ENCODE results near the gene PCDHGA3.
"Not testable (repeated sequence)": the region's sequence is repeated elsewhere in the genome, so short reads cannot be mapped to it uniquely, and the experiment has no call there.

PCDHGA3 gene

DNA sequence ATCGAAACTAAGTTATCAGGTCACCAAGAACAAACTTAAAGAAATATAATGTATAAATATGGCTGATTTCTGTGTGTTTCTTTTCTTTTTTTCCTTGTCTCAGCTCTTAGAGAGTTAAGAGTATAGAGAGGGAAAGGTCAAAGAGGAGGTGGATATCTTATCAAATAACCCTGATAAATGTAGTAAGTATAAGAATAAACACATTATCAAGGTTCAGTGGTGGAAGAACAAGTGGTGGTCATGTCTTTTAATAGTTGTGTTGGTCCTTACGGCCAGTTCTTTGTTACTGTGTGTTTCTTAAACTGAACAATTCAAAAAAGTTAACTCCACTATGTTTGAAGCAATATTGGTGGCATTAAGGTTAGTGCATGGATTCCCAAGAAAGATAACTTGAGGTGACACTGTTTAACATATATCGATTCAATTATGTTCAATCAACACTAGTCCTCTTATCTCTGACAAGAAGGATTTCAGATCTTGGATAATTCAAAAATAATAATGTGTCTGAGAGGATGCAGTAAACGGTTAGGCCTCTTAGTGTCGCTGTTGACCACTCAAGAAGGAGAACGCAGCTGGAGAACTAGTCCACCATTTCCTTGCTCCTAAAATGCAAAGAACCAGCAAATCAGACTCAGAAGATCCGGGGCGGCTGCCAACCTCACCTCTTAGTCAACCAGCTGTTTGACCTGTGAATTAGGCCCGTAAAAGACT, at the start of gene PCDHGA3:
Gene PCDHGA3 (plus strand): TSS at position 588 of the 711 bp plus-strand sequence. CDS start 205 bp downstream, outside the sequence.
- no peak for DNase-seq

DNA sequence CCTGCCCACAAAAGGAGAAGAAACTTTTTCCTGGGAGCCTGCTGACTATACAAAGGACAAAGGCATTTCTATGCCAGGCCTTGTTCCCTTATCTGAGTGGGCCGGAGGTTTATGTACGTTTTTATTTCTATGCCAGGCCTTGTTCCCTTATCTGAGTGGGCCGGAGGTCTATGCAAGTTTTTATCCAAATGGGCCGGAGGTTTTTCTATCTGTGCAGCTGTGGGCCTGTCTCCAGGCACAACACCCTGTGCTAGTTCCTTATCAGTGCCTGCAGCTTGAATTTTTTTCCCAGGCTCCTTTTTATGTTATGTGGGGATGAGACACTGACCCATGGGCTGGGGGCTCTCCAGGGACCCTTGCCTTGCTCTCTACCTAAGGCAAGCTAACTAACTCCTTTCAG, 45.3 kb upstream of the PCDHGA3 start:
- no peak for DNase-seq

DNA sequence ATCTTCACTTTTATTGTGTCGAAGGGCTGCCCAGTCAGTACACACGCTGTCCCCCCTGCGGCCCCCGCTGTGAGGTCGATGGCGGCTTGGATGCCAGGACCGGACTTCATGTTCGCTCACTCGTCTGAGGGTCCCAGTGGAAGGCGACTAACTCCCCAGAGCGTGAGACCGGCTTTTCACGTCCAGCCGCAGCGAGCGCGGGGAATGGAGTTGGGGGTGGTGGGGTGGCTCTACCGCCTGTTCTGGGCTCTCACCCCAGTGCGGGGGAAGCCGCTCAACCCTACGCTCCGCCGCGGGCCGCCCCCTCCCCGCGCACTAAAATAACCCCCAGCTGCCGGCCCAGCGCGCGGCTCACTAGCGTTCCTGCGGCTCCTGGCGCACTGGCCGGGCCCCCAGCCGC, 39.9 kb upstream of the PCDHGA3 start, which contains the start of gene SLC25A2:
Gene SLC25A2 (minus strand): TSS at position 294 of the 400 bp plus-strand sequence. CDS start 184 bp downstream, at position 110.
- no peak for DNase-seq

DNA sequence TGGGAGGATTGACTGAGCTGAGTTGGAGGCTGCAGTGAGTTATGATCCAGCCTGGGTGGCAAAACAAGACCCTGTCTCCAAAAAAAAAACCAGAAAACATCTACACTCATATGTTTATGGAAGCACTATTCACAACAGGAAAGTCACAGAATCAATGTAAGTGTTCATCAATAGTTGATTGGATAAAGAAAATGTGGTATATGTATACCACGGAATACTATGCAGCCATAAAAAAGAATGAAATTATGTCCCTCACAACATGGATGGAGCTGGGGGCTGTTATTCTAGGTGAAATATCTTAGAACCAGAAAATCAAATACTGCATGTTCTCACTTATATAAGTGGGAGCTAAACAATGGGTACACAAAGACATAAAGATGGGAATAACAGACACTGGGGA, 37.0 kb upstream of the PCDHGA3 start:
- DNase-seq: no peak

DNA sequence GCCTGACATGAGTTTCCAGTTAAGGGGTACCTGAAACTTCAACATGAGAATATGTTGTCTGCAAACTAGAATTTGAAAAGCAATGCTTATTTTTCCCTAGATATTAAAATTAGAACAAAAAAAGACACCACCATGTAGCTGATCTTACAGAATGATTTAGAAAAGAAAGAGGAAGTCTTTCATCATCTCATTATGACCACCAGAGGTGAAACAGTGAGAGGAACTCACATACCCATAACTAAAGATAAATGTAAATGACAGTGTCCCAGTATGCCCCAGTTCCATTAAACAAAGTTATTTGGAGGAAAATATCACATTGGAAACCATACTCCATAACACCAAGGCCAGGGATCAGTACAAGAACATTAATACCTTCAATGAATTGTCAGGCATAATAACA, 29.9 kb upstream of the PCDHGA3 start:
- no peak for DNase-seq

DNA sequence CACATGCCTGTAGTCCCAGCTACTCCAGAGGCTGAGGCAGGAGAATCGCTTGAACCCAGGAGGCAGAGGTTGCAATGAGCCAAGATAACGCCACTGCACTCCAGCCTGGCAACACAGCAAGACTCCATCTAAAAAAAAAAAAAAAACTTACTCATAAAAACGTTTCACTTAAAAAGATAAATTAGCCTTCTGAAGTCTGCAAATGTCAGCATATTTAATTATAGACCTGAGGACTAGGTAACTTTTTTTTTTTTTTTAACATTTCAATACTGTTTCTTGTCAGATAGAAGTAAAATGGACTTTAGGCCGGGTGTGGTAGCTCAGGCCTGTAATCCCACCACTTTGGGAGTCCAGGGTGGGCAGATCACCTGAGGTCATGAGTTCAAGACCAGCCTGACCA, 26.7 kb upstream of the PCDHGA3 start:
- DNase-seq: not testable (repeated sequence)

DNA sequence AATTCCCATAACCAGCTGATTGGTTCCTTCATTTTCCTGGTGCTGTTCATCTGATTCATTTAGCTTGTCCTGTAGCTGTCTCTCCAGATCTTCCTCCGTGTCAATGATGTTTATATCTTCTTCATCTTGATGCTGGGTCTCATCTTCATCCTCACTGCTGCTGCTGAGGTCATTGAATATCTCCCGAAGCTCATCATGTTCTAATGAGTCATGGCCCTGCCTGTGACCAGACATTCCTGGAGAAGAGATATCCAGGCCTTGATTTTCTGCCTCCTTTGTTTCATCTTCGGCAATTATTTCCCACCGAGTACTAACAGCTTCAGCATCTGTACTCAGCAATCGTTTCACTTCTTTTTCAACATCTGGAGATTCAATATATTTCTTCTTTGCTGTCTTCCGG, 24.4 kb upstream of the PCDHGA3 start:
- no peak for DNase-seq

DNA sequence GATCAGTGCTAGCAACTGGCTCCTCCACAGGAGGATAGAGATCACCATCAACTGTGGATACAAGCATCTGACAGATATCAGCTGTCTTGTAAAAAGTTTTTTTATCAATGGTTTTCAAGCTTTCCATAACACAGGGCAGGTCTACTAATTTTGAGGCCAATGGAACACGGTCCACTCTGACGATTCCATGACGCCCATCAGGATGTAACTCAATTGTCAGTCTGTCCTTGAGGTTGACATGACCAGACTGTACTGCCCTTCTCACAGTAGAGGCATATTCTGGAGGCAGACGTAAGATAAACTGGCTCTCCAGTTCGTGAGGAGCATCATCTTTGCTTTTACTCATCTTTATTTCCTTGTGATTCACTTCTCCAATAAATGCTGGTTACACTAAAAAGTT, 23.9 kb upstream of the PCDHGA3 start:
- no peak for DNase-seq

GRCh38 chr5:141320225-141321169, 23.1 kb upstream of the PCDHGA3 start, which contains the start of gene TAF7:
TAF7 (minus strand) TSS chr5:141320784; CDS start chr5:141320044, 740 bp downstream.
- peak; percentile 79 for DNase-seq

DNA sequence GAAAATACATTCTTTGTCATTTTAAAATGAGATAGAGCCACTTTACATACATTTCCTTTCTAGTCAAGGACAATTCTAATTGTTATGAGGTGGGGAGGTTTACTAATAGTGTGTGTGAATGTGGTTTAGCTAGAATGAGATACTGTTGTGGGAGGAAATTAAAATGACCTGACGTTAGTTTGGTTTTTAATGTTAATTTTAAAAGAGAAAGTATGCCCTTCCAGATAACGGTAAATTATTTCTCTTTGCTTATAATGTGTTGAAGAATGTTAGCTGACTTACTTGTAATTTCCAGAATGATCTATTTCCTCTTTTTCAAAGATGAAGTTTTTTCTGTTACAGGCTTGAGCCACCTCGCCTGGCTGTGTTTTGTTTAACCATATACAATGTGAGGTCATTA, 21.4 kb upstream of the PCDHGA3 start:
- no peak for DNase-seq

DNA sequence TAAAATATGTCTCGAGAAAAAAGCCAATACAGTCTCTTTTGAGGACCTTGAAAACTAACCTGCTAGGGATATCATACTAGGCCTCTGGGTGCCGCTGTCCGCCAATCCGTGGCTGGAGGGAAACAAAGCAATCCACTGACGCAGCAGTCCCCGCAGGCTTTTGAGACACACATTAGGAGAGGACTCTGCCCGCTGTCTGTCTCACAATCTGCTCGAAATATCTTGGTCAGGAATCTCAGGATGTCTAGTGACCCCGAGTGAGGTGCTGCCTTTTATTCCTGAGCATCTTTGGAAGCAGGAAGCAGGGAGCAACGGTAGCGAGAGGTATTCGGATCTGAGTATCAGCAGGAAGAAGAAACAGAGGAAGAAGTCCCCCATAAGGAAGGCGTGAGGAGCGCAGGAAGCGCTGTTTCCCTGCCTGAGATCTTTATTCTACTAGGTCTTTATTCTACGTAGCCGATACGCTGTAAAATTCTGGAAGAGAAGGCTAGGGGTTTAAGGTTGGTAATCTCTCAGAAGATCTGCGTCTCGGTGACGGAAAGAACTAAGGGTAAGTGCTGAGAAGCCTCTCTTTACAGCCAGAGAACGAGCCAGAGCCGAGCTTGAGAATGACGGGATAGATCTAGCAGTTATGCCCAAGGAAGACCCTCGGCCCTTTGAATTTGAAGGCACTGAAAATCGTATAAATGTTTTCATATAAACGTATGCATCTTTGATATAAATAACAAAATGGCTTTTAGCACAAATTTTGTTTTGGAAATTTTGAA, 17.4 kb upstream of the PCDHGA3 start:
- DNase-seq: peak; percentile 28

DNA sequence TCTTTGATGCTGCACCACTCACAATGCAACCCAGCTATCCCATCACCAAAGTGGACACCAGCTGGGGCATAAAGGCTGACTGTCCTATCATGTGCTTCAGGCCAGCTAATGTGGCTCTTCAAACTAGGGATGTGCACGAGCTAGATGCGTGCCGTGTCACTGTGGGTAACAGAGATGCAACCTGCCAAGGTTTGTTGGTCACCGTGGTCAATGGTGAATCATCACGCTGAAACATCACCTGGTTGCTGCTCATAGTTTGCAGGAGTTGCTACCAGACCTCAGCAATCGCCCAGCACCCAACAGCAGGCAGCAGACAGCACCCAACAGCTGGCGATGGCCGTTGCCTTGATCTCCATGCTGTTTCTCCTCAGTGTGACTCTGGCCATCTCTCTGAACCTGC, 15.4 kb upstream of the PCDHGA3 start:
- no peak for DNase-seq

GRCh38 chr5:141330299-141331080, 13.1 kb upstream of the PCDHGA3 start, which contains the start of gene PCDHGA1:
PCDHGA1 (plus strand) TSS chr5:141330514.
- DNase-seq: no peak

DNA sequence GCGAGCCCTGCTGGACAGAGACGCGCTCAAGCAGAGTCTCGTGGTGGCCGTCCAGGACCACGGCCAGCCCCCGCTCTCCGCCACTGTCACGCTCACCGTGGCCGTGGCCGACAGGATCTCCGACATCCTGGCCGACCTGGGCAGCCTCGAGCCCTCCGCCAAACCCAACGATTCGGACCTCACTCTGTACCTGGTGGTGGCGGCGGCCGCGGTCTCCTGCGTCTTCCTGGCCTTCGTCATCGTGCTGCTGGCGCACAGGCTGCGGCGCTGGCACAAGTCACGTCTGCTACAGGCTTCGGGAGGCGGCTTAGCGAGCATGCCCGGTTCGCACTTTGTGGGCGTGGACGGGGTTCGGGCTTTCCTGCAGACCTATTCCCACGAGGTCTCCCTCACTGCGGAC, 11.1 kb upstream of the PCDHGA3 start:
- DNase-seq: not testable (repeated sequence)

DNA sequence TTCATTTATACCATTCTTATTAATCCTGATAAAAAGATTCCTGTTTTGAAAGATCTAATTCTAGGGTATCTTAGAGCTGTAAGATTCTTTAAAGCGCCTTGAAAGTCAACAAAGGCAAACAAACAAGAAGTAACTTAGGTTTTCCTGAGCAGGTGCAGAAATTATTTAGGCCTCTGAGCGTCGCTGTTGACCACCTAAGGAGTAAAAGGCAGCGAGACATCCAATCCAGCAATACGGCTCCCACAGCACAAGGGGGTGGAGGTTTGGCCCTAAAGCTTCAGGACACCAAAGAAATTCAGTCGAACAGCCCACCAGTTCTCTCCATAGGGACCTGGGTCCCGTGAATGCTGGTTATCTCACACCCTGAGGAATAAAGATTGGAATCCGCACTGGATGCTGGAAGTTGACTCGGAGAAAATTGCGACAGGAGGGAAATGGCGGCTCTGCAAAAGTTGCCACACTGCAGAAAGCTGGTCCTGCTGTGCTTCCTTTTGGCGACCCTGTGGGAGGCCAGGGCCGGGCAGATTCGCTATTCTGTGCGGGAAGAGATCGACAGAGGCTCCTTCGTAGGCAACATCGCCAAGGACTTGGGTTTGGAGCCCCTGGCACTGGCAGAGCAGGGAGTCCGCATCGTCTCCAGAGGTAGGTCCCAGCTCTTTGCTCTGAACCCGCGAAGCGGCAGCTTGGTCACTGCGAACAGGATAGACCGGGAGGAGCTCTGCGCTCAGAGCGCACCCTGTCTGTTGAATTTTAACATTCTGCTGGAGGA, 4.9 kb upstream of the PCDHGA3 start, which contains the start of gene PCDHGA2:
Gene PCDHGA2 (plus strand): TSS at position 223 of the 769 bp plus-strand sequence.
- peak; percentile 3 for DNase-seq

- DNase-seq: not testable (repeated sequence)
Observed at GRCh38 chr5:141340781-141341354, 2.8 kb upstream of the PCDHGA3 start.

GRCh38 chr5:141342773-141343172, 856 bp upstream of the PCDHGA3 start:
- no peak for DNase-seq

- DNase-seq: no peak
Observed at GRCh38 chr5:141343953-141344463, 379 bp downstream of the PCDHGA3 start.

DNA sequence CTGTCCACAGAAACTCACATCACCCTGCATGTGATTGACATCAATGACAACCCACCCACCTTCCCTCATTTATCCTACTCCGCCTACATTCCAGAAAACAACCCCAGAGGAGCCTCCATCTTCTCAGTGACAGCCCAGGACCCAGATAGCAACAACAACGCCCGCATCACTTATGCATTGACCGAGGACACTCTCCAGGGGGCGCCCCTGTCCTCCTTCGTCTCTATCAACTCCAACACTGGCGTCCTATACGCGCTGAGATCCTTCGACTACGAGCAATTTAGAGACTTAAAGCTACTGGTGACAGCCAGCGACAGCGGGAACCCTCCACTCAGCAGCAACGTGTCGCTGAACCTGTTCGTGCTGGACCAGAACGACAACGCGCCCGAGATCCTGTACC, 1.7 kb downstream of the PCDHGA3 start:
- no peak for DNase-seq

DNA sequence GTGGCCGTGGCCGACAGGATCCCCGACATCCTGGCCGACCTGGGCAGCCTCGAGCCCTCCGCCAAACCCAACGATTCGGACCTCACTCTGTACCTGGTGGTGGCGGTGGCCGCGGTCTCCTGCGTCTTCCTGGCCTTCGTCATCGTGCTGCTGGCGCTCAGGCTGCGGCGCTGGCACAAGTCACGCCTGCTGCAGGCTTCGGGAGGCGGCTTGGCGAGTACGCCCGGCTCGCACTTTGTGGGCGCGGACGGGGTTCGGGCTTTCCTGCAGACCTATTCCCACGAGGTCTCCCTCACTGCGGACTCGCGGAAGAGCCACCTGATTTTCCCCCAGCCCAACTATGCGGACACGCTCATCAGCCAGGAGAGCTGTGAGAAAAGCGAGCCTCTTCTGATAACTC, 2.4 kb downstream of the PCDHGA3 start:
- DNase-seq: not testable (repeated sequence)

Data from NCI-H2227 treated with DMSO at 0.1 percent for 48 hours (cell line).